AG04450 (cell line): ENCODE data around the gene WDR64. TPM values are rescaled to one million over a fixed set of nuclear protein-coding genes. Genes with fewer than 3 reads are reported as not detected.

ENCODE experiments used
- CTCF ChIA-PET: fragments of 300-600, 350-600 bp; formaldehyde crosslinking; extraction: SDS; loops from one replicate; lab custom pipeline; 2022; ENCODE audit warnings: antibody characterized with exemption, inconsistent platforms; lab: Charles Lee
- POLR2A ChIA-PET: fragments of 350-600 bp; formaldehyde crosslinking; extraction: SDS; loops from one replicate; lab custom pipeline; 2021; ENCODE audit warnings: antibody characterized with exemption, inconsistent platforms; lab: Yijun Ruan, JAX
- DNase-seq: peaks from one replicate; pipeline ENCODE4 v3.0.0-alpha.2; 2011; ENCODE audit warnings: low read depth, low spot score
- H3K27ac ChIP-seq: one replicate; pipeline ENCODE4 v1.5.1; 2012; ENCODE audit warnings: low read depth, low read length, control low read depth
- H3K27me3 ChIP-seq: one replicate; pipeline ENCODE4 v1.6.0; 2012; ENCODE audit warnings: low read length; ENCODE audit not compliant: control insufficient read depth, insufficient read depth
- H3K4me3 ChIP-seq: 2 replicates; pipeline ENCODE4 v1.5.1; 2011; ENCODE audit warnings: mild to moderate bottlenecking, low read depth, low read length, control low read depth
- H3K9me3 ChIP-seq: 2 replicates; pipeline ENCODE4 v1.5.1; 2012; ENCODE audit warnings: low read length; ENCODE audit not compliant: control insufficient read depth, insufficient read depth
- CTCF ChIP-seq: IDR thresholded peaks from 2 replicates; pipeline ENCODE4 v1.5.1; 2011; ENCODE audit warnings: low read depth, low read length, control low read depth, inconsistent platforms
- polyA plus RNA-seq: library from polyadenylated mRNA; depleted of rRNA; stranded (reverse); fragments of >200 nt; gene quantifications from 2 replicates; pipeline ENCODE4 v1.2.3, GENCODE V29; 2011

WDR64 gene
- polyA plus RNA-seq, 1 experiment = not detected

GRCh38 chr1:241738284-241739078, 86.4 kb downstream of the WDR64 start:
- ChIA-PET CTCF (no interaction called here), POLR2A (interaction anchor here (0.6 kb wide), 1 partner anchor 106 kb away, joined by 3 read pairs; no protein-coding TSS in a partner anchor)
- H3K4me3 ChIP-seq = no peak overlapping the region
- no peak overlapping the region for H3K27ac ChIP-seq
- H3K27me3 ChIP-seq = no peaks in the 10 kb centered on the region
- DNase-seq = no peak
- TF ChIP-seq CTCF = no peak
- no peaks in the 10 kb centered on the region for H3K9me3 ChIP-seq

GRCh38 chr1:241742084-241742483, 90.0 kb downstream of the WDR64 start:
- Histone ChIP-seq H3K27me3 (peaks cover 2% of the 10 kb centered on the region), H3K9me3 (no peaks in the 10 kb centered on the region), H3K4me3 (no peak overlapping the region), H3K27ac (no peak overlapping the region)
- no peak for DNase-seq
- ChIA-PET CTCF (no interaction called here), POLR2A (no interaction called here)
- TF ChIP-seq CTCF = no peak

- H3K4me3 ChIP-seq = no peak overlapping the region
- ChIA-PET POLR2A (no interaction called here), CTCF (no interaction called here)
- no peak for TF ChIP-seq CTCF
- DNase-seq = no peak
- peaks cover 7% of the 10 kb centered on the region for H3K27me3 ChIP-seq
- no peaks in the 10 kb centered on the region for H3K9me3 ChIP-seq
- no peak overlapping the region for H3K27ac ChIP-seq
These were observed 92.5 kb downstream of the WDR64 start for GRCh38 chr1:241744591-241744990.

- no peak for DNase-seq
- Histone ChIP-seq H3K27me3 (peaks cover 7% of the 10 kb centered on the region), H3K9me3 (no peaks in the 10 kb centered on the region), H3K4me3 (no peak overlapping the region), H3K27ac (no peak overlapping the region)
- ChIA-PET CTCF (no interaction called here), POLR2A (no interaction called here)
- TF ChIP-seq CTCF = no peak
These were observed 95.9 kb downstream of the WDR64 start for GRCh38 chr1:241747992-241748391.
